GM11168 (cell line): ENCODE measurements around the gene FRMD4A.

ENCODE experiments used
- in situ Hi-C: fragments of 300-500 bp; cut with MboI; formaldehyde crosslinking; loops from one replicate; pipeline ENCODE4 v1.12.0; 2022; ENCODE audit warnings: low sequenced_read_pairs; ENCODE audit not compliant: unreplicated experiment

The FRMD4A gene

DNA sequence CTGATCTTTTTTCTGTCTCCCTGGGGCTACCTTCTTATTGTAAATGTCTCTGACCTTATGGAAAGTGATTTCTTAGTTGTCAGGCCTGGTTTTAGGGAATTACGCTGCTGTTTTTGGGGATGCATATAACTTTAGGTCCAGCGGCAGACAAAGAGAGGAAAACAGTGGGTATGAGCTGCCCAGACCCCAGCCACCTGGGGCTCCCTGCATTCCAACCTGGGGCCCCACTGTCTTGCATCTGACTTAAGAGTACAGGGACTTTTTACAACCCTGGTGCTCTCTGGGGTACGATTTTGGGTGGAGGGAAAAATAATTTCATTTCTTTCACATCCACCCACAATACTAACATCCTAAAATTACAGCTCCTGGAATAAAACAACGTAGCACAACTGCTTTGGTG is 624.5 kb downstream of the FRMD4A start:
- in situ Hi-C loops = no loop called here

- in situ Hi-C loops = no loop called here
Observed at GRCh38 chr10:13705526-13706174, 625.1 kb downstream of the FRMD4A start.

DNA sequence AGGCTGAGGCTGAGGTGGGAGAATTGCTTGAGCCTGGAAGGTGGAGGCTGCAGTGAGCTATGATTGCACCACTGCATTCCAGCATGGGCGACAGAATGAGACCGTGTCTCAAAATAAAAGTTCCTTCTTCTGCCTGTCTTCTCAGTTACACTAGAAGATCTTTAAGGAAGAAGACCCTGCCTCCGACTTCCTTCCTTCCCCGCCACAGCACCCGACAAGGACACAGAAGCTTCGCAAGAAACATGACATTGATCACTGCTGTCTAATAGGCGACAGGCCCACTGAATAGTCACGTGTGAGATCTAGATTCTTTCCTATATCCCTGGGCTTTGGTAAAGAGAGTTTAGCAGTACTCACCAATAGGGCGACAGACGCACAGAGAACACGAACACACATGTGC is 625.8 kb downstream of the FRMD4A start:
- in situ Hi-C loops = loop anchor here (5.0 kb wide), 1 partner anchor 67 kb away; no protein-coding TSS in a partner anchor

- in situ Hi-C loops = loop anchor here (5.0 kb wide), 1 partner anchor 68 kb away; no protein-coding TSS in a partner anchor
Observed at GRCh38 chr10:13703997-13704536, 626.7 kb downstream of the FRMD4A start.

DNA sequence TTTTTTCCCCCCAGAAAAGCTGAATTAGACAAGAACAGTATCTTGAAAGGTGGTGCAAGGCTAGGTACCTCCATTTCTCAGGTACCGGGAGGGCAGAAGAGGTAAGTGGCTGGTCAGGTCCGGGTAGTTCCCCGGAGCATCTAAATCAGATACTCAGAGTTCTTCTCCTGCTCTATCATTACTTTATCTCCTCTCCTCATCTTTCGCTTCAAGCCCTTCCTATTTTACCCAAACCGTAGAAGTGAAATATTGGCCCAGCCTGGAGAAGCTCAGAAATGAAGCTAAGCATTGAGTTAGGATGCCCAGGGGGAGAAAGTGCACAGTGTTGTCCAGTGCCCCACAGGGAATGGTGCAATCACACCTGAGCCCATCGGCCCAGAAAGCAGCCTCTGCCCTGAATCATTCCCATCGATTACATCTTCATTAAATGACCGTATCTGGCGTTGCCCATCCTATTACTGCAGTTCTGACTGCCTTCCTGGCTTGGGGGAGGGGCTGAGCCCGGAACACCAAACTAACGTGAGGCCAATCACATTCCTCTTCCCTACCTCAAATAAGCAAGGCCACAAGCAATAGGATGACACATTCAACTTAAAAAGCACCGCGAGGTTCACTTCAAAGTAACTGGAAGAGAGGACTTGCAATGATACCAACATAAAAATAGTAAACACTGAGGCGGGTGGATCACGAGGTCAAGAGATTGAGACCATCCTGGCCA is 627.5 kb downstream of the FRMD4A start:
- in situ Hi-C loops = loop anchor here (5.0 kb wide), 1 partner anchor 69 kb away; no protein-coding TSS in a partner anchor

- in situ Hi-C loops = loop anchor here (5.0 kb wide), 1 partner anchor 71 kb away; no protein-coding TSS in a partner anchor
Observed at GRCh38 chr10:13701157-13701919, 629.4 kb downstream of the FRMD4A start.

GRCh38 chr10:13700473-13701144 is 630.1 kb downstream of the FRMD4A start:
- in situ Hi-C loops = loop anchor here (5.0 kb wide), 1 partner anchor 72 kb away; no protein-coding TSS in a partner anchor

DNA sequence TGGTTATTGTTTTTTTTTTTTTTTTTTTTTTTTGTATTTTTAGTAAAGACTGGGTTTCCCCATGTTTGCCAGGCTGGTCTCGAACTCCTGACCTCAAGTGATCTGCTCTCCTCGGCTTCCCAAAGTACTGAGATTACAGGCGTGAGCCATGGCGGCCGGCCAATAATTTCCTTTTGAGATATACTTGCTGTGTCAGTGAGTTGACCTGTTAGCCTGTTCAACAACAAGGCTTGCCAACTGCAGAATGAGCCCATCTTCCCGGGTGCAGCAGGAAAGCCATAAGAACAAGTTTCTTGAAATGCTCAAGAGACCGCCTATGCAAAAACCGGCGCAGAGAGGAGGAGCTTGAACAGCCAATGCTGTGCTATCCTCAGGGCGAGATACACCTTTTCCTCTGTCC is 631.5 kb downstream of the FRMD4A start:
- in situ Hi-C loops = no loop called here

- in situ Hi-C loops = no loop called here
Observed at GRCh38 chr10:13698217-13698616, 632.5 kb downstream of the FRMD4A start.

DNA sequence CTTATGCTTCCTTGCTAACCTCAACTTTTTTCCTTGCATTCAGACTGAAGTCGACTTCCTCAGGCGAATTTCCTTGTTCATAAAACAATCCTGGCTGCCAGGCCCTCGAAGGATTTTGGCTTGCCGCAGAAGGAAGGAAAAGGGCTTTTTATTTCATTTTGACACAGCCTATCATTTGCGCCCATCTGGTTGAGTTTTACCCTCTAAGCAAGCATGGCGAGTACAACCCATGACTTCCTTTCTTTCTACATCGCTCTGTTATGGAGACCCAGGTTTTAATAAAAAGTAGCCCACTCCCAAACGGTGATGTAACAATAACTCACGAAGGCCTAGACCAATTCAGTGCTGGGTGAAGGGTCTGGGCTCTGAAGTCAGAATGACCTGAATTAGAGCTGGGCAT is 634.7 kb downstream of the FRMD4A start:
- in situ Hi-C loops = no loop called here

GRCh38 chr10:13695588-13695987 is 635.1 kb downstream of the FRMD4A start:
- in situ Hi-C loops = no loop called here

DNA sequence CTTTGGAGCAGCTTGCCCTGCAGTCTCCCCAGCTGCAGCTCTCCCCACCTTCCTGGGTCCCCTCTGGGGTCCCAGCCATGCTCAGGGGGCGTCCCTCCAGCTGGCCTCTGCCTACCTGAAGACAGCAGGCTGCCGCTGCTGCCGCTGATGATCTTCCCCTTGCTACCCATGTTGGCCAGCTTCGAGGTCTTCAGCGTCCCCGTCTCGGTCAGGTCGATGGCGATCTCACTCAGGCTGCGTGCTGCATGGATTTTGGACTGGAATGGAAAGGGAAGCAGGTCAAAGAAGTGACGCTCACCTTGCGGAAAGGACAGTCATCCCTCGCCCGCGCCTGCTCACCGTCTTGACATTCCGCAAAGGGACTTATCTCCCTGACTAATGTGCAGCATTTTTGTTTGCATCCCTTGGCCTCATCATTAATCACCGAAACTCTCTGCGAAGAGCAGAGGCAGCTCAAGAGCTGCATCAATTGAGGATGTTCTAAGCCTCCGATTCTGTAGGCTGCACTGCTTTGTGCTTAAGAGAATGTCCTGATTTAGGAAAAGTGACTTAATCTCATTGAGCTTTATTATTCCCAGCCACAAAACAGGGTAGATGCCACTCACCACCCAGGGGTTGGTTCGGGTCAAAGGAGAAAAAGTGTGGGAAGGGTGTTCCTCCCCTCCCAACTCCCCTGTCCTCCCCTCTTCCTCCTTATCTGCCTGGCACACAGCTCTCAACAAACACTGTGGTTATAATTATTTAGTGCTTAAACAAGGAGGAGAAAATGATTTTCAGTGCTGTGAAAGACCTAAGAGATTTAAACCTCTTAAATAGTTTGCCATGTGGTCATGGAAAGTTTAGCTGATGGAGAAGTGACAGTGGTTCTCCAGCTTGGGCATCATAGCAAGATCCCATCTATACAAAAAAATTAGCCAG is 636.7 kb downstream of the FRMD4A start:
- in situ Hi-C loops = no loop called here

- in situ Hi-C loops = no loop called here
Observed at GRCh38 chr10:13690281-13690825, 640.4 kb downstream of the FRMD4A start.

GRCh38 chr10:13686331-13686752 is 644.4 kb downstream of the FRMD4A start:
- in situ Hi-C loops = no loop called here

DNA sequence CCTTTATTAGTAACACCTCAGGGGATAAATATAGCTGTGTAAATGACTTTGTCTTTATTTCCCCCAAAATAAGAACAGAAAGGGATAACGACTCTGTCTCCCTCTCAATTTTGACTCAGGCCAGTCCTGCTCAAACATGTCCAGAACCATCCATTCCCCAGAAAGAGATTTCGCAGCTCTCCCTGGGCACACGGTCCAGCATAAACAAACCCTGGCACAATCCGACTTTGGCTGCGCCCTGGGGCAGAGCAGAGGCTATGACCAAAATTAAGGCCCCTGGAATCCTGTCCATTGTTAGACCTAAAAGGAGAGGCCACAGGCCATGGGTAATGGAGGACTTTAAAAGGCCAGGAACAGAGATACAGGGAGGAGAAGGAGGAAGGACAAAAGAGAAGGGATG is 644.8 kb downstream of the FRMD4A start:
- in situ Hi-C loops = no loop called here

- in situ Hi-C loops = no loop called here
Observed at GRCh38 chr10:13684806-13685482, 645.8 kb downstream of the FRMD4A start.

GRCh38 chr10:13684252-13684791 is 646.4 kb downstream of the FRMD4A start:
- in situ Hi-C loops = no loop called here

- in situ Hi-C loops = no loop called here
Observed at GRCh38 chr10:13683017-13683416, 647.7 kb downstream of the FRMD4A start.
